AG08395 (cell line): ENCODE results near the gene IQSEC3.
"Not testable (repeated sequence)": the region's sequence is repeated elsewhere in the genome, so short reads cannot be mapped to it uniquely, and the experiment has no call there.

Experiments
- DNase-seq: peaks from one replicate; pipeline ENCODE4 v3.0.0; 2012; ENCODE audit warnings: mixed read lengths, low spot score

The IQSEC3 gene

GRCh38 chr12:111699-112493 lies 45.3 kb downstream of the IQSEC3 start:
- DNase-seq: no peak

DNA sequence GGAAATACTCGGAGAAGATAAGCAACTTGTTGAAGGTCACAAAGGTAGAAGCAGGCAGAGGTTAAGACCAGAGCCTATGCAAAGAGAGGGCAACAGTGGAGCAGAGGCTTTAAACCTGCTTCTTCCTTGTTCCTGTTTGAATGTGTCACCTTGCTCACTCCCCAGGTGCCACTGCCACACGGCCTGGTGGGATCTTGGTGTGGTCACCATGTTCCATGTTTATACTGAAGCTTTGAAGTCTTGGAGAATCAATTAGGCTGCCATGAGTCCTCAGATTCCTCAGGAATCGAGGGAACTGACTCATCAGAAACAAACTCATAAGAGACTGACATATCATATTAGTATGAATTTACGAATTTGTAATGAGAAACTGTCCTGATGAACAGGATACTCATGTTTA lies 46.8 kb downstream of the IQSEC3 start:
- no peak for DNase-seq

DNA sequence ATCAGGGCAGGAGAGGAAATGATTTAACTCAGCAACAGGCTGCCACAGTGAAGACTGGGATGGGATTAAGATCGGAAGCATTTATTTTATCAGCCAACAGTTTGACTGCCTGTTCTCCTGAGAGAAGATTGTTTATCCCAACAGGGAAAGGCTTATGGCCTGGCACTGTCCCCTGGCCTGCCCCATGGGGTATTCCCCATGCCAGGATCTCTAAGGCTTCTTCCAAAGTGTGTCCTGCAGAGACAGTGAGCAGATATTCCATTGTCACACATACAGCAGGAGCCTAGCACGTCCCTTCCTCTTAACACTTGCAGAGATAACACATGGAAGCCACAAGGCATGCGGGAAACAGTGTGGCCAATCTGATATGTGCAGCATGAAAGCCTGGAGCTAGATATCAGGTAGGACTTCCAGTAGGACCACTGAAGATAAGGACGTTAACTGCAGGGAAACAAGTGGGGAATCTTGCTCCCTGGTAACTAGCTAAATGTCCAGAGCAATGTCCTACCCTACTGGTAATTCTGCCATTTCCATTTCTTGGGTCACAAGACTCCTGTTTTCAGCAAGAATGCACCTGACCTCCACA lies 48.2 kb downstream of the IQSEC3 start:
- no peak for DNase-seq

DNA sequence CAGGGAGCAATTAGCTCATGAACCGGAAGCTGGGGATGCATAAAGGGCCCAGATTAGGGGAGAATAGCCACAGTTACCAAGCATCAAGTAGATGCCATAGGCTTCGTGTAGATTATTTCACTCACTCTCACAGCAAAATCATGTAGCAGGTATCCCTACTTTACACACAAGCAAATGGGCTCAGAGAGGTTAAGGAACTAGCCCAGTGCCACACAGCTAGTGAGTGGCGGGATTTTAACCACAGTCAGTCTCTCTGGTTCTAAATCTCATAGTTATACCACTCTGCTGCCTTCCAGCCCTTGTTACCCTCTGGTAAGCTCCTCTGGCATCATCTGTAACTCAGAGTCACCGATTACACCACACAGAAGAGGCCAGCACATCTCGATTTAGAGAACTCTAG lies 49.0 kb downstream of the IQSEC3 start:
- no peak for DNase-seq

DNA sequence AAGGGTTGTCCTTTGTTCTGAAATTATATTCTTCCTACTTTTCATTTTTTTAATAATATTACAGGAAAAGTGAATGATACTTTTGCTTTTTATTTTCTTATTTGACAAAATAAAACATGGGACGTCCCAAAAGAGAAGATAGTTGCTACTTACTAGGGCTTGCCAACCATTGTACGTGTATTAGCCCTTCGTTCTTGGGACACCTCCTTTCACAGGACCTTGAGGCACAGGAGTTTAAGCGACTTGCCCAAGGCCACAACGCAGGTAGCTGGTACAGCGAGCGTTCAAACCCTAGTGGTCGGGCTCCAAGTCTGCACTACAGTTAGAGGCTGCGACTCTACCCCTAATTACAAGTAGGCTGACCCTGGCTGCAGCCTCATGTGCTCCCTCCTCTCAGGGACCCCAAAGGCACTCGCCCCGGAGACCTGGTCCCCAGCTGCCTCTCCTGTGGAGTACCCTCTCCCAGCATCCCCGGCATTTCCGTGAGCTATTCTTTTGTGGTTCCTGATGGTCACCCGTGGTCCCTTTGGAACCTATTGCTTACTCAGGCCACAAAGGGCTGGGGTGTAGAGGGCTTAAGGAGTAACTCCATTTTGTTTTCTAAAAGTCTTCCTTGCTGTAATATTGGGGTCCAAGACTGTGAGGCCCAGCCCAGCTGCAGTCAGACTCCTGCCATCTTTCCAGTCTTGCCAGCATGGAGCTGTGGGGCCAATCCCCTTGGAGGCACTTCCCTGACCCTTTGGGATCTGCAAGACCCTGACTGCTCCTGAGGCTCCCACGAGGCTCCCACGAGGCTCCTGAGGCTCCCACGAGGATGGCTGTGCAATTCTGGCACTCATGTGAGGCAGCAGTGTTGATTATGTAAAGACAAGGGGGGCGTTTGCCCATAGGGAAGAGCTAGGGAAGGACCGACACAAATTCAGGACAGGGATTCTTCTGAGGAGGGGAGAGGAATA lies 49.7 kb downstream of the IQSEC3 start:
- no peak for DNase-seq

GRCh38 chr12:117311-117710 lies 50.7 kb downstream of the IQSEC3 start:
- DNase-seq: no peak

DNA sequence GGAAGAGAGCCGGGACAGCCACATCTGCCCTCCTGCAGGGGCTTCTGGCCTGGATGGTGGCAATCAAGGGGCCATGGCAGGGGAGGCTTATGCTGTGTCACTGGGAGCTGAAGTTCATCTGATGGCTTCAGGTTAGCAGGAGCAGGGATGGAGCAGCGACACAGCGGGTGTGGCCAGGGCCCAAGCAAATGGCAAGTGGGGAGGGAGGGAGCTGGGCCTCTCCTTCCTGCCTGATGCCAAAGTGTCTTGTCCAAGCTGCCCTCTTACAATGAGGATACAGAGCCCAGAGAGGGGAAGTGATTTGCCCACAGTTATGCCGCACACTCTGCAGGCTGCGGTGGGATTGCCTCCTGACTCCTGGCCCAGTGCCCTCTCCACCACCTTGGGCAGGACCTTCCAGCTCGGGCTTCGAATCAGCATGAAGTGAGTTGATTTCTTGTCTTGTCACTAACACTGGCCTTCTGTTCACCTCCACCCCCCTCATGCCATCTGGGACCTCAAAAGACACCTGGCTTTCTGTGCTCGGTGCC lies 51.3 kb downstream of the IQSEC3 start:
- no peak for DNase-seq

DNA sequence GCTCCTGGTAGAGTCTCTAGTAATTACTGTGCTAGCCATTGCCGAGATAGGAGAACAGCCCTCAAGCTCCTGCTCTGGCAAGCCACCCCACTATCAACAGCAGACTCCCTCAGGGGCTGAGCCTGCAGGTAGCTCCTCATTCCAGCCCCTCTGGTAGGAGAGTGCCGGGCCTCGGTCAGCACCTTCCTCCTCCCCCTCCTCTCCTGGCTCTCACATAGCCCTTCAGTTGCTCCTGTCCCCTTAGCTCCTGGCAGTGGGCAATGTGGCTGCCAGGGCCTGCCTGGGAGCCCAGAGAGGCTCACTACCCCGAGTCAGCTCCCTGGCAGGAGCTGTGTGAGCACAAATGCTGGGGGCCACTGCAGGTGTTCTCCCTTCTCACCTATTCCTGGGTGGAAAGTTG lies 52.0 kb downstream of the IQSEC3 start:
- no peak for DNase-seq

GRCh38 chr12:120951-121350 lies 54.4 kb downstream of the IQSEC3 start:
- no peak for DNase-seq

DNA sequence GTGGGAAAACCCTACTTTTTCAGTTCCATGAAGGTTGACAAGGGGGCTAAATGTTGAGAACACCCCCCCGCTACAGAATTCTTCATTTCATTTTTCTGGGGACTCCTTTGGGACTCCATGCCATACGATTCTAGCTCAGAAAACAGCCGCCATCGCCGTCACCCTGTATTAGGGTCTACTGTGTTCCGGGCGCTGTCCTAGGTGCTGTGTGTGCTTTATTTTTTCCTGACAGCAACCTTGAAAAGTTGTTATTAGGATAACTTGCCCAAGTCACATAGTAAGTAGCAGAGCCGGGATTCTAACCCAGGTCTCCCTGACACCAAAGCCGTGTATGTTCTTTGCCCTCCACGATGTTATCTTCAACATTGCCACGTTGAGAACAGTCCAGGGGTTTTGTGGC lies 55.1 kb downstream of the IQSEC3 start:
- no peak for DNase-seq

DNA sequence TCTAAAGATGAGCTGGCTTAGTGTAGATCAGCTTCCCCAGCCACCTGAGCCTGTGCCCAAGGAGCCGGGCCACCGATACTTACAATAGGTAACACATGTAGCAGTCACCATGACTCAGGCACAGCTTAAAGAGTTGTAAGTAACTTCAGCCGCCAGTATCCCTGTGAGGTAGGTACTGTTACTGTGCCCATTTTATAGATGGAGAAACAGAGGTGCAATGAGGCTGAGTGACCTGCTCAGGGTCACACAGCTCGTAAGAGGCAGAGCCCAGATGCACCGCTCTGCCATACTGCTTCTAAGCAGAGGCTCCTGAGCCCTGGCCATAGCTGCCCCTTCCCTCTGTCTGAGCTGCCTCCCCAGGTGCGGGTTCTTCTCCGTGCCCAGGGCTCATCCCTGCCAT lies 58.5 kb downstream of the IQSEC3 start:
- no peak for DNase-seq

- DNase-seq: no peak
Observed at GRCh38 chr12:125566-125965, 59.0 kb downstream of the IQSEC3 start.

GRCh38 chr12:128079-128478 lies 61.5 kb downstream of the IQSEC3 start:
- DNase-seq: no peak

DNA sequence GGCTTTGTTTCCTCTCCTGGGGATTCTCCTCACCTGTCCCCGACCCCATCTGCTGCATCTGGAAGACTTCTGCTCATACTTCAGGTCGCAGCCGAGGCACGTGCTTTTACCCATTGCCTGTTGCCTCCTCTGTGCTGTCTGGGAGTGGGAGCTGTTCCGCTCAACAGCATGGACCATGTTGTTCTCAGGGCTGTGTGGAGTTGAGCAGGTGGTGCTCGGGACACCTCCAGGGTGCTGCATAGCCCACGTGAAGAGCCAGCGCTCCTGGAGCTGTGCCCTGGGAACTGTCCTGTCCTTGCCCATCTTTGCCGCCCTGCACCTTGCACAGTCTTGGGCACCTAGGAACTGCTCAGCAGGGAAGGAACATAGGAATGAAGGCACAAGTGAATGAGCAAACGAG lies 62.4 kb downstream of the IQSEC3 start:
- DNase-seq: no peak

- no peak for DNase-seq
Observed at GRCh38 chr12:130519-130918, 64.0 kb downstream of the IQSEC3 start.

DNA sequence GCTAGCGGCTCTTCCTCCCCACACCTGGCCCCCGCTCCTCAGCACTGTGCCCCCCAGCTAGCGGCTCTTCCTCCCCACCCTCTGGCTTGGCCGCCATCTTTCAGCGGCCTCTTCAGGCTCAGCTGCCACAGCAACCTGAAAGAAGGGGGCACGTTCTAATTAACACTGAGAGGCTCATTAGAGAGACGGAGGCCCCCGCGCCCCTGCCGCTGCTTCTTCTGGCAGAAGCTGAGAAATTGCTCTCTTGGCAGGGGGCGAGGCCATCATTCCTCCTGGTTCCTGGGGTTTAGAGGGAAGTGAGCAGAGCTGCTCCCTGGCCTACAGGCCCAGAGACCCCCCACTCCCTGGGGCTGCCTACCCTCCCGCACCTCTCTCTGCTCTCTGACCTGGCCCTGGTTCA lies 64.4 kb downstream of the IQSEC3 start:
- no peak for DNase-seq

- DNase-seq: no peak
Observed at GRCh38 chr12:131732-132495, 65.3 kb downstream of the IQSEC3 start.

GRCh38 chr12:133616-134232 lies 67.2 kb downstream of the IQSEC3 start:
- not testable (repeated sequence) for DNase-seq

DNA sequence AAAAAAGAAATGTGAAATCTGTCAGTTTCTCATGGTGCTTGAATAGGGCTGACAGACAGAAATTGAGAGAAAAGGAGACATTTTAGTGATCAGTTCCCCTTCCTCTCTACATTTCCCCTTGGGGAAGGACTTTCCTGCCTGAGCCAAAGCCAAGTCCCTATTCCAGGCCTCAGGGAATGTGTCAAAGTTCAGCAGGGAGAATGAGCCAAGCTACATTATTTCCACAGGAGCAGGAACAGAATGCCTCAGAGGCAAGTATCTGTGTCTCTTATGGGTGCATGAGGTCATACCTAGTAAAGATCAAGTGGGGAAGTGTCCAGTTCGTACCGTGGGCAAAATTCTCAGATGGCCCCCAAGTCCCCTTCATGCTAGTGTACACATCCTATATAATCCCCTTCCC lies 68.6 kb downstream of the IQSEC3 start:
- DNase-seq: no peak

DNA sequence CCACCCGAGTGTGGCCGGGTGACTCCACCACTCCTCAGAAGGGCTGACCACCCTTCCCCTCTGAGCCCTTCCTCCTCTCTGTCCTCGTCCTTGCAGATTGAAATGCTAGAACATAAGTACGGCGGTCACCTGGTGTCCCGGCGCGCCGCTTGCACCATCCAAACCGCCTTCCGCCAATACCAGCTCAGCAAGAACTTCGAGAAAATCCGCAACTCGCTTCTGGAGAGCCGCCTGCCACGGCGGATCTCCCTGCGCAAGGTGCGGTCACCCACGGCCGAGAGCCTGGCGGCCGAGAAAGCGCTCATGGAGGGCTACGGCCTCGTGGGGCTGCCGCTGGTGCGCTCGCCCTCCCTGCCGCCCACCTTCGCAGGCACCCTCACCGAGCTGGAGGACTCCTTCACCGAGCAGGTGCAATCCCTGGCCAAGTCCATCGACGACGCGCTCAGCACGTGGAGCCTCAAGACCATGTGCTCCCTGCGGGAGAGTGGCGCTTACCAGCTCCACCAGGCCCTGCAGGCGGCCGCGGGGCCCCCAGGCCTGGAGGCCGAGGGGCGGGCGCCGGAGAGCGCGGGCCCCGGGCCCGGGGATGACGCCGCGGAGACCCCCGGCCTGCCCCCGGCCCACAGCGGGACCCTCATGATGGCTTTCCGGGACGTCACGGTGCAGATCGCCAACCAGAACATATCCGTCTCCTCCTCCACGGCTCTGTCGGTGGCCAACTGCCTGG lies 71.8 kb downstream of the IQSEC3 start:
- DNase-seq: no peak
